Fibroblast of peridontal ligament (primary cell): ENCODE results near the gene PCDHA1.

ENCODE experiments used
- DNase-seq: peaks from one replicate; pipeline ENCODE4 v3.0.0-alpha.2; 2010; ENCODE audit errors: extremely low read depth

The PCDHA1 gene

GRCh38 chr5:140923601-140924000 is 137.7 kb downstream of the PCDHA1 start:
- DNase-seq, result no peak

GRCh38 chr5:140925806-140926442 is 140.0 kb downstream of the PCDHA1 start, which contains the start of gene PCDHAC1:
Gene PCDHAC1, plus strand, starts transcription at chr5:140926299. Its CDS starts 594 bp downstream, at chr5:140926893.
- DNase-seq, result no peak

DNA sequence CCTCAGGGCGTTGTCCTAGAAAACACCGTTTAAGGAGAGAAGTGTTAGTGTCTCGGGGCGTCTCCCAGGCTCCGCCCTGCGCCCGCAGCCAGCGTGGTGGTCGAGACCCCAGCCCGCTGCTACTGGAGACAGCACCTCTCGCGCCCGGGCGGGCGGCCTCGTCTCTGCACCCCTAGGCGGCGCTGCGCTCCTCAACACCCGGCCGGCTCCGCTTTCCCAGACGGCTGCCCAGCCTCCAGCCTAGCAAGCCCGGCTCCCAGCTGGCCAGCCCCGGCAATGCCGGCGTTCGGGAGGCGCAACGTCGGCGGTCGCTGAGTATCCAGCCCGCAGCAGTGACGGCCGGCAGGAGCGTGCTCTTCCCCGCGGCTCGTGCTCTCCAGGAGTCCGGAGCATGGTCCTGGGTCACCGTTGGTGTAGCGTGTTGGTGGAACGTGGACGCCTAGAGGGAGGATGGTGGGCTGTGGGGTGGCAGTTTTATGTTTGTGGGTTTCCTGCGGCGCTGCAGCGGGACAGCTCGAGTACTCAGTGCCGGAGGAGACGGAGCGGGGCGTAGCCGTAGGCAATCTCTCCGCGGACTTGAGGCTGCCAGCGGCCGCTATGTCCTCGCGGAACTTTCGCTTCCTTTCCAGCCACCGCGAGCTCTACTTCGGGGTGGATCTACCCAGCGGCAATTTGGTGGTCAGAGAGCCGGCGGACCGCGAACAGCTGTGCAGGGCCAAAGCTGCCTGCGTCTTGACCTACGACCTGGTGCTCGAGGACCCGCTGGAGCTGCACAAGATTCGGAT is 140.7 kb downstream of the PCDHA1 start:
- DNase-seq, result peak; percentile 1

DNA sequence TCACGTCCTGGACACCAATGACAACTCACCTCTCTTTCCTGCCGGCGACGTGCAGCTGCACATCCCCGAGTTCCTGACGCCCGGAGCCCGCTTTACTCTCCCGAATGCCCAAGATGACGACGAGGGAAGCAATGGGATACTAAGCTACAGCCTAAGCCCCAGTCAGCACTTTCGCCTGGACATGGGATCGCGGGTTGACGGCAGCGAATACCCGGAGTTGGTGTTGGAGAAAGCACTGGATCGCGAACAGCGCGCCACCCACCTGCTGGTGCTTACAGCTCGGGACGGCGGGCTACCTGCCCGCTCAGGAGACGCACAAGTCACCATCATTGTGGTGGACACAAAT is 141.3 kb downstream of the PCDHA1 start:
- no peak for DNase-seq

- no peak for DNase-seq
These were observed 149.1 kb downstream of the PCDHA1 start for GRCh38 chr5:140934964-140935606.

DNA sequence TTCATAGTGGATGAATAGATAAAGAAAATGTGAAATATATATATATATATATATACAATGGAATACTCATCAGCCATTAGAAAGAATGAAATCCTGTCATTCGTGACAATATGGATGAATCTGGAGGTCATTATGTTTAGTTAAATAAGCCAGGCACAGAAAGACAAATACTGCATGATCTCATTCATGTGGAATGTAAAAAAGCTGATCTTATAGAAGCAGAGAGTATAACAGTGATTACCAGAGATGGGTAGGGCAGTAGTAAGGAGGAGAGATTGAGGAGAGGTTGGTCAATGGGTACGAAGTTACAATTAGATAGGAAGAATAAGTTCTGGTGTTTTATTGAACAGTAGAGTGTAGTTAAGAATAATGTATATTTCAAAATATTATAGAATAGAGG is 160.6 kb downstream of the PCDHA1 start:
- no peak for DNase-seq

DNA sequence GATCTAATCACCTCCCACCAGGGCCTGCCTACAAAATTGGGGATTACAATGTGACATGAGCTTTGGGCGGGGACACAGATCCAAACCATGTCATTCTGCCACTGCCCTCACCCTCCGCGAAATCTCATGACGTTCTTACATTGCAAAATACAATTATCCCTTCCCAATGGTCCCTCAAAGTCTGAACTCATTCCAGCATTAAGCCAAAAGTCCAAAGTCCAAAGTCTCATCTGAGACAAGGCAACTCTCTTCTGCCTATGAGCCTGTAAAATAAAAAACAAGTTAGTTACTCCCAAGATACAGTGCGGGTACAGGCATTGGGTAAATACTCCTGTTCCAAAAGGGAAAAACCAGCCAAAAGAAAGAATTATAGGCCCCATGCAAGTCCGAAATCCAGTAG is 165.7 kb downstream of the PCDHA1 start:
- DNase-seq, result no peak

DNA sequence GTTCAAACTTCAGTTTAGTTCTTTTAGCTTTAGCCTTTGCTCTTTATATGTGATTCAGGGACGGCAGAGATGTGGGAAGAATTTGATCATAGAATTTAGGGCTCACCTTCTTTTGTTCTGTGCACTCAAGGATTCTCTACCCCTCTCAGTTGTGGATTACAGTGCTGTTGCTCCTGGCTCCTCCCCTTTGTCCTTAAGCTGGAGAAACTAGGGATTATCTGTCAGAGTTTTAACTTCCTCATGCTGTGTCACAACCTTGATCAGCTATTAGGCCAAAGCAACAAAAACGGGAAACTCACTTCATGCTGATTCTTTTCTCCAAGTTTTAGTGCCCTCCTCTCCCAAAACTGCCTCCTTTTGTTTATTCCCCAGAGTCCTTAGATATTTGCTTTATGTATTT is 167.3 kb downstream of the PCDHA1 start:
- no peak for DNase-seq

GRCh38 chr5:140962190-140962589 is 176.2 kb downstream of the PCDHA1 start:
- DNase-seq, result no peak

DNA sequence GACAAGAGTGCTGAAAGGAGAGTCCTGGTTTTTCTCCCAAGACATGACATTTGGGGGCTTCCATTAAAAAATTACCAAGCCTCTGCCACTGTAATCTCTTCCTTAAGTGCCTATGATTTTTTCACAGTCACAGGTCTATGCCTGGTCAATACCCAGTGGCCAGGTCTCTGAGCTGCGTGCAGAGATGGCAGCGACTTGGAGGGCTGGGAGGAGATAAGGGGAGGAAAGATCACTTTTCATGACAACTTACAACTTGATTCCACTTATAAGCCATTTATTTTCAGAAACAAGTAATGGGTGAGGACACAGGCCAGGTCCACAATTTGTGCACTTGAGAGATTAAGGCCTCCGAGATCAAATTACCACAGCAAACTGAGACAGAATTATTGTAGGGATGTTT is 178.4 kb downstream of the PCDHA1 start:
- no peak for DNase-seq

GRCh38 chr5:140965905-140966292 is 180.0 kb downstream of the PCDHA1 start:
- no peak for DNase-seq

DNA sequence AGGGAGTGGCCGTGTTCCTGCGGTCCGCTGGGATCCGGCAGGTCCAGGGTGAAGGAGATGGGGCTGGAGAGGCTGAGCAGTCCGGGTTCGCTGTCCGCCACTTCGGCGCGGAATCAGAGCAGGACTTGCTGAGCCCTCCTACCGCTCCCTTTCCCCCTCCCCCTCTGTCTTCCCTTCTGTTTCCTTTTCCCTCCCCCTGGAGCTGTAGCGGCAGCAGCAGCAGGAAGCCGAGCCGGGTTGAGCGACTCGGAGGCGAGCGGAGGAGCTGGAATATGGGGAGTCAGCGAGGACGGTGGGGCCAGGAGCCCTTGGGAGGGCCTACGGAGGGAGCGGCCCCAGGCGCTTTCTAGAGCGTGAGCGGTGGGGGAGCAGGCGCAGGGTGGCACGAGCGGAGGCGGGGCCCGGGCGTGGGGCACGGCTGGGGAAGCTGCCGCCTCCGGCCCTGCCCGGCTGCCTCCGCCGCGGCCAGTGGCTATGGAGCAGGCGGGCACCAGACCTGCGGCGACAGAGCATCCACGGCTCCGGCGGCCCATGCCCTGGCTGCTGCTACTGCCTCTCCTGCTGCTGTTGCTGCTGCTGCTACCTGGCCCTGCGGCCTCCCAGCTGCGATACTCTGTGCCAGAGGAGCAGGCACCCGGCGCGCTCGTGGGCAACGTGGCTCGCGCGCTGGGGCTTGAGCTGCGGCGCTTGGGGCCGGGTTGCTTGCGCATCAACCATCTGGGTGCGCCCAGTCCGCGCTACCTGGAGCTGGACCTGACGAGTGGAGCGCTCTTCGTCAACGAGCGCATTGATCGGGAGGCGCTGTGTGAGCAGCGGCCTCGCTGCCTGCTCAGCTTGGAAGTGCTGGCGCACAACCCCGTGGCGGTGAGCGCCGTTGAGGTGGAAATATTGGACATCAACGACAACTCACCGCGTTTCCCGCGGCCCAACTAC is 180.6 kb downstream of the PCDHA1 start, which contains the start of gene PCDHAC2:
PCDHAC2 (plus strand) TSS at position 184 of the 933 bp plus-strand sequence; CDS start at position 475, 291 bp downstream.
- no peak for DNase-seq

- DNase-seq, result no peak
These were observed 181.4 kb downstream of the PCDHA1 start for GRCh38 chr5:140967226-140967893.

- DNase-seq, result no peak
These were observed 183.9 kb downstream of the PCDHA1 start for GRCh38 chr5:140969880-140970279.

GRCh38 chr5:140973550-140973949 is 187.6 kb downstream of the PCDHA1 start:
- DNase-seq, result no peak

GRCh38 chr5:140977003-140977402 is 191.1 kb downstream of the PCDHA1 start:
- peak; percentile 13 for DNase-seq

GRCh38 chr5:140978260-140978659 is 192.3 kb downstream of the PCDHA1 start:
- DNase-seq, result no peak

DNA sequence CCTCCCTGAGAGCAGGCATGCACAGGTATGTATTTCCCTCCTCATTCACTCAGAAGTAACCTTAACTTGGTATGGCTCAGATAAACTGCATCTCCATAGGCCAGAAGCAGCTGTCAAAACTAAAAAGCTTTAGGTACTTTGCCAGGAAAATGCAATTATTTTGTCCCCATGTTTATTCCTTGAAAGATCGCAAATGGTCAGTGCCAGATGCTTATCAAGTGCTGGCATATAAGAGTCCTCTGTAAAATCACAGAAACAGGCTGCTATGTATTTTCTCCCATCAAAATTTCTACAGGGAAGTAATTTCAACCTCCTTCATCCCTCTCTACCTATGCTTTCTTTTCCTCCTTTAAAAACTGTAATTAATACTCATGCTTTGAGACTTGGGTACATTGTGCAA is 193.0 kb downstream of the PCDHA1 start:
- DNase-seq, result no peak

DNA sequence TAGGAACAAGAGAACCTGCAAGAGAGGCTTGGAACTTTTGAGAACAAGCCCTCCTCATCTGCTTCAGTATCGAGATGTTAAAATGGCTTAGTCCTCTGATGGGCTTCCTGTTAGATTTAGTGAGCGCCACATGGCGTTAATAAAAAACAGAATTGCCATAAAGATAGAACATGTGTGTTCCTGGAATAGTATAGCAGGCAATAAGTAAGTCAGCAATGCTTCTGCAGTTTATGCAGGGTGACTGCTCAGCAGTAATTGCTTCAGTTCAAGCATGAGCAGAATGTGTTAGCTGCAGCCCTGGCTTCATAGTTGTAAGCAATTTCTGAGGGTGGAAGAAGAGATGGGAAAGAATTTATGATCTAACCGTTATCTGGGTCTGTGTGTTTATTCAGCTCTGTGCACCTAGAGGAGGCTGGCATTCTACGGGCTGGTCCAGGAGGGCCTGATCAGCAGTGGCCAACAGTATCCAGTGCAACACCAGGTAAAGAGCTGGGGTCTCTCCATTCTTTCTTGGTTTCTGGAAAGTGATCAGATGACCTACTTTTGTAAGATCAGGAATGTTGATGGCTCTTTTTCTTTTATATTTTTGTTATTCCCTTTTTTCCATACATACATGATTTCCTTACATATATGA is 196.3 kb downstream of the PCDHA1 start:
- DNase-seq, result no peak

DNA sequence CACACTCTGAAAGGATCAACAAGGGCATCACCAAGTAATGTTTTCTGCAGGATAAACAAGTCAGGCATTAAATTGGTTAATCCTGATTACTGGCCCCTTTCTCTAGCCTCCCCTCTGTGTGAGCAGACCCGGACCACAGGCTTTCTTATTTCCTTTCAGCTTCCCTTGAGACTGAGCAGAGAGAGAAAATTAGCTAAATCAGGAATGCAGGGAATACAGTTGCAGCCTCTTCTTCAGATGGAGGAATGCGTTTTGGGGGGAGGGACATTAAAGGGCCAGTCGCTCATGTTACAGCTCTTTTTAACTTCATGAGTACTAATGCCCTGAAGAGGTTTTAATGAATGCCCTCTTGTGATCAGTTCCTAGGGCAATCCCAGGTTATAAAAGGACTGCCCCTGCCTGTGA is 200.2 kb downstream of the PCDHA1 start:
- DNase-seq, result no peak

- no peak for DNase-seq
These were observed 202.2 kb downstream of the PCDHA1 start for GRCh38 chr5:140988100-140988499.
